HTR-8/SVneo (cell line): Measurements from ENCODE around the gene CFAP300.

Experiments
- DNase-seq: peaks from one replicate; pipeline ENCODE4 v3.0.0; 2011; ENCODE audit warnings: low spot score, mixed read lengths; ENCODE audit not compliant: insufficient read length
- FAIRE-seq: peaks from 2 replicates; lab custom pipeline; 2011; peaks lifted over from hg19 to GRCh38; lab: Jason Lieb, UNC

Gene CFAP300

DNA sequence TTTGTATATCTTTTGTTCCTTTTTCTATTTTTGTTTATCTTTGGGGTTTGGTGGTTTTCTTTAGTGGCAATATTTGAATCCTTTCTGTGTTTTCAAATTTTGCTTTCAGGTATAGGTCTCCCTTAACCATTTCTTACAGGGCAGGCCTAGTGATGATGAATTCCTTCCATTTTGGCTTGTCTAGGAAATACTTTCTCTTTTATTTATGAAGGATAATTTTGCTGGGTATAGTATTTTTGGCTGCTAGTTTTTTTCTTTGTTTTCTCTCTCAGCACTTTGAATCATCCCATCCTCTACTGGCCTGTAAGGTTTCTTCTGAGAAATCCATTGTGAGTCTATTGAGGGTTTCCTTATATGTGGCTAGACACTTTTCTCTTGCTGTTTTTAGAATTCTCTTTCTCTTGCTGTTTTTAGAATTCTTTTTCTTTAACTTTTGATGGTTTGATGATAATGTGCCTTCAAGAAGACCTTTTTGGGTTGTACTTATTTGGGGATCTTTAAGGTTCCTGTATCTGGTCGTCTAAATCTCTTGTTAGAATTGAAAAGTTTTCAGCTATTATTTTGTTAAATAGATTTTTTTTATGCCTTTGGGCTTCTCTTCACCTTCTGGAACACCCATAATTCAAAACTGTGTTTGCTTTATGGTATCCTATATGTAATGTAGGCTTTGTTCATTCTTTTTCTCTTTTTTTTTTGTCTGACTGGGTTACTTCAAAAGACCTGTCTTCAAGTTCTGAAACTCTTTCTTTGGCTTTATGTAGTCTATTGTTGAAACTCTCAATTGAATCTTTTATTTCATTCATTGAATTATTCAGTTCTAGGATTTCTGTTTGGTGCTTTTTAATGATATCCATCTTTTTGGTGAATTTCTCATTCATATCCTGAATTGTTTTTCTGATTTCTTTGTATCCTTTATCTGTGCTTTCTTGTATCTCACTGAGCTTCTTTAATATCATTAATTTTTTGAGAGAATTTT lies 24.5 kb downstream of the CFAP300 start:
- no peak for FAIRE-seq
- DNase-seq, result no peak

DNA sequence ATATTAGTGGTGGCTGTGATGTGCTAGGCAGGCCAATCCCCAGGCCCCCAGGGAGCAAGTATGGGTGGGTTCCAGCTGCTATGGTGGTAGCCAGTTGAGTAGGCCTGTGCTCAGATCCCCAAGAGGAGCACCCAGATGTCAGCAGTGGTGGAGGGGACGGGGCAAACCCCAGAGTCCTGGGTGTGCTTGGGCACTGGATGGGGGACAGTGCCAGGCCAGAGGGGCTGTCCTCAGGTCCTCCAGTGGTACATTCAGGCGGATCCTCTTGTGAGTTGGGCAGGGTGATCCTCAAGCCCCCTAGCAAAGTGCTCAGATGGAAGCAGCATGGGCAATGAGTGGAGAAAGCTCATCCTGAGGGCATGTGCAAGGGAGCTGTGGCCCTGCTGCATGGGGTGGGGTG lies 26.0 kb downstream of the CFAP300 start:
- no peak for DNase-seq
- peak; percentile 16 for FAIRE-seq

DNA sequence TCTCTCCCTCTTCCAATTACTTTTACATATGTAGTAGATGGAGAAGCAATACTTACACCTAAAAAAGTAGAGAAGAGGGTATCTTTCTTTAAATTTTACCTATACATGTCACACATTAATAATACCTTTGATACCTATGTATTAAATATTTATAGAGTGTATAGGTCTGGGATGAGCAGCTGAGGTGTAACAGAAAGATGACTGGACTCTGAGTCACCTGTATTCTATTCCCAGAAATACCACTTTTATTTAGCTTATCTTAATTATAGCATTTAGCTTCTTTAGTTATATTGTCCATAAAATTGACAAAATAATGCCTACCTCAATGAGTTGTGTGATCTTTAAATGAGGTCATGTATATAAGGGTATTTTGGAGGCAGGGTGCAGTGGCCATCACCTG lies 32.4 kb downstream of the CFAP300 start:
- DNase-seq (no peak), FAIRE-seq (no peak)

DNA sequence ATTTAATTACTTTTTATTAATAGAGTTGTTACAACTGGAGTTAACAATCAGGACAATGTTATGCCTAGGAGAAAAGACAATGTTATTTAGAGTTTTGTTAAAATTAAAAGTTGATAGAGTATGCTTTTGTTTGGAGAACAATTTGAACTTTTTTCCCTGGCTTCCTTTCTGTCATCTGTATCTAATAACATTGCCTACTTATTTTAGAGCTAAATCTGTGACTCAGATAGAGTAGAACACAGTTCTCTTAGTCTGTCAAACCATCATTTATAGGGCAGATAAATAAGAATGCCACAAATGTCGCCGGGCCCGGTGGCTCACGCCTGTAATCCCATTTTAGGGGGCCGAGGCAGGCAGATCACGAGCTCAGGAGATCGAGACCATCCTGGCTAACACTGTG lies 34.1 kb downstream of the CFAP300 start:
- FAIRE-seq (no peak), DNase-seq (no peak)

DNA sequence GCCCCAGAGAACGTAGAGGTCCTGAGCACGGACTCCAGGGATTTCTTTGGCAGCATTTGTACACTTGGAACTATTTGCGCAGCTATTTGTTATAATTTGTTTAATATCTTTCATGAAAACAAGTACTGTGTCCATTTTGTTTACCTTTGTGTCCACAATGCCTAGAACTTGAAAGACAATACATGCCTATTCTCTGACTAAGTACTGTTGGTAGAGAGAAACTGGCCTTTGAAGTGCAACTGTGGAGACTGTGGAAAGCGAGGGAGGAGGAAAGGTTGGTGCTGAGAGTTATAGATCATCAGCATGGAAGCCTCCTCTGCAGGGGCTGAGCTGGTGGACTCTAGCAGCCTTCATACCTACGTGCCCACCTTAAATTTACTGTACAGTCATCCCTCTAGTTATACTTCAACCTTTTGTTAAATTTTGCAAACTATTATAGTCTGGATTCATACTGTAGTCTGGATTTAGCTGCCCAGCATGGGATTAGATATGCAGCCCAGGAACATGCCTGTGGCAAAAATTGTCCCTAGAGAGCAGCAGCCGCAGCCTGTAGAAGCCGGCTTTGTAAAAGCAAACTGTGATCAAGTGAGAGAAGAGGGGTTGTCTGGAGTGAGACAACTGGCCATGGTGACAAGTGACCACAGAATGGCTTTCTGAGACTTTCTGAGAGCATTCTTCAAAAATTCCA lies 38.8 kb downstream of the CFAP300 start:
- DNase-seq (no peak), FAIRE-seq (peak; percentile 33)

DNA sequence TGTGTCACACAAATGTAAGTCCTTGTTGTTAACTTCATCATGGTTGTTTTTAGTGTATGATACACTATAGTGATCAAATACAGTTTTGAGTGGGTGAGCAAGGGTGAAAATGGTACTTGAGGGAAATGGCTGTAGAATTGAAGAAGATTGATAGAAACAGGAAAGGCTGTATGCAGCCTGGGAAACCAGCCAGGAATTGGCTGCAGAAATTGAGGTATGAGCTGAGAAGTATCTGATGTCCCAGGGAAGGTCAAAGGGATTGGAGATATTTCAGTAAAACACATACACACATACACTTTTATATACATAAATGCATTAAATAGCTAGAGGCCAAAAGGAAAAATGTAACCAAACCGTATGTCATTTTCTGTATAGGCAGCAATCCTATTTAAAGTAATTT lies 49.9 kb downstream of the CFAP300 start:
- DNase-seq, result no peak
- FAIRE-seq, result no peak

DNA sequence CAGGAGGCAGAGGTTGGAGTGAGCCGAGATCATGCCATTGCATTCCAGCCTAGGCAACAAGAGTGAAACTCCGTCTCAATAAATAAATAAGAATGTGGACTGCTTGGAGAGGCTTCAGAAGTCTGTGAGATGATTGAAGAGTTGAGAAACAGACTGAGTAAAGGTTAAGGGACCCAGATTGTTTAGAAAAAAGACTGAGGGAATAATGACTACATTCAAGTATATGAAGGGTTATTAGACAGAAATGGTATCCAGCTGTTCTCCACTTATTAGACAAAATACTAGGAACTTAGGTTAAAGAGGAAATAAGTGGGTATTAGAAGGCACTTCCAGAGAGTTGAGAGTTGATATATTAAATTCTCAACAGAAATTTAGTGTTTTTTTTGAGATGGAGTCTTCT lies 52.5 kb downstream of the CFAP300 start:
- no peak for FAIRE-seq

DNA sequence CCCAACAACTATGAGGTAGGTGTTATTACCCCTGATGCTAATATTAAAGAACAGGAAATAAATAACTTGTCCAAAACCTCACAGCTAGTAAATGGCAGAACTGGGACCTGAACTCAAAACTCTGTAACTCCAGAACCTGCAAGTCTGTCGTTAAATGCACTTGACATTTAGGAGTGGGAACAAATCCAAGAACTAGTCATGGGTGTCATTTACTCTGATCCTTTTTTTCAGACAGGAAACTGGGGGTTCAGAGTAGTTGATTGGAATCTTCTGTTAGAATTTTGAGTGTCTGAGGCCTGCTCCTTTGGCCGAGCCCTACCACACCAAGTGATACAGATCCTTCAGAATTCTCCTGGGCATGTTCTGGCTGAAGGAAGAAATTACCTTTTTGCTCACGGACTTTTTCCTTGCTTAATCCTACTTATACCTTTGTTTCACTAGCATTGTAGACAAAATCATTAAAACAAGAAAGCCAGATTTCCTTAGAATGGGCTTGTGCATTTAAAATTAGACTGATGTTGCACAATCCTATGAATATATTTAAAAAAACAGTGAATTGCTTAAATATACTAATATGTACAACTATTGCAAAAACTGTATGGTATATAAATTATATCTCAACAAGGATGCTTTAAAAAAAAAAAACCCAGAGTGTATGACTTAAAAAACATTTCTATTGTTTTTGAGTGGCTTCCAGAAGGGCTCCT lies 61.6 kb downstream of the CFAP300 start:
- DNase-seq, result no peak
- FAIRE-seq, result no peak

More for the DNA sequence above, 52.5 kb downstream of the CFAP300 start:
- DNase-seq, result no peak

DNA sequence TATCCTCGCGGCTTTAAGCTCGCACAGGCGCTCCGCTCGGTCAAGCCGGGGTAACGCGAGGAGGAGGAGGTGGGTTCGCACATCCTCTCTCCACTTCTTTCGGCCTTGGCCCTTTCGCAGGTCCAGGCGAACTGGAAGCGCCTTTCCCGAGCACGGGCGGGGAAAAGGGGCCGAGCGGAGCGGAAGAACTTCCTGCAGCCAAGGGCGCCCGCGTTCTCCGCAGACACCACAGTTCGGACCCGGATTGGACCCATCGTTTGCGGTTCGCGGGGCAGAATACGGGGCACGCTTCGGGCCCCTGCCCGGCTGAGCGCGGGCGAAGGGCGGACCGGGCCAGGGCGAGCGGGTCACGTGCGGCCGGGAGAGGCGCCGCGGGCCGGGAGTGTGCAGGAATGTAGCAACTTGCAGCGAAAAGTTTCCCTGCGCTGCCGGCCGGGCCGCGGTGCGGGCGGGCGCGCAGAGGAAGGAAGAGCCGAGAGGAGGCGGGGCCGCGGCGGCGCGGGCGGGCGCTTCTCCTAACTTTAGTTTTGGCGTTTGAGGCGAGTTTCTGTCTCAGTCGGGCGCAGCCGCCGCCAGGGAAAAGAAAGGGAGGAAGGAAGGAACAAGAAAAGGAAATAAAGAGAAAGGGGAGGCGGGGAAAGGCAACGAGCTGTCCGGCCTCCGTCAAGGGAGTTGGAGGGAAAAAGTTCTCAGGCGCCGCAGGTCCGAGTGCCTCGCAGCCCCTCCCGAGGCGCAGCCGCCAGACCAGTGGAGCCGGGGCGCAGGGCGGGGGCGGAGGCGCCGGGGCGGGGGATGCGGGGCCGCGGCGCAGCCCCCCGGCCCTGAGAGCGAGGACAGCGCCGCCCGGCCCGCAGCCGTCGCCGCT lies 62.9 kb downstream of the CFAP300 start, which contains the start of gene YAP1:
YAP1 (plus strand) TSS at position 552 of the 865 bp plus-strand sequence. CDS start 402 bp downstream, outside the sequence.
- FAIRE-seq, result no peak
- peak; percentile 82 for DNase-seq

DNA sequence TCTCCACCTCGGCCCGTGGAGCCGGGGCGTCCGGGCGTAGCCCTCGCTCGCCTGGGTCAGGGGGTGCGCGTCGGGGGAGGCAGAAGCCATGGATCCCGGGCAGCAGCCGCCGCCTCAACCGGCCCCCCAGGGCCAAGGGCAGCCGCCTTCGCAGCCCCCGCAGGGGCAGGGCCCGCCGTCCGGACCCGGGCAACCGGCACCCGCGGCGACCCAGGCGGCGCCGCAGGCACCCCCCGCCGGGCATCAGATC lies 63.4 kb downstream of the CFAP300 start:
- DNase-seq, result no peak
- FAIRE-seq, result no peak

DNA sequence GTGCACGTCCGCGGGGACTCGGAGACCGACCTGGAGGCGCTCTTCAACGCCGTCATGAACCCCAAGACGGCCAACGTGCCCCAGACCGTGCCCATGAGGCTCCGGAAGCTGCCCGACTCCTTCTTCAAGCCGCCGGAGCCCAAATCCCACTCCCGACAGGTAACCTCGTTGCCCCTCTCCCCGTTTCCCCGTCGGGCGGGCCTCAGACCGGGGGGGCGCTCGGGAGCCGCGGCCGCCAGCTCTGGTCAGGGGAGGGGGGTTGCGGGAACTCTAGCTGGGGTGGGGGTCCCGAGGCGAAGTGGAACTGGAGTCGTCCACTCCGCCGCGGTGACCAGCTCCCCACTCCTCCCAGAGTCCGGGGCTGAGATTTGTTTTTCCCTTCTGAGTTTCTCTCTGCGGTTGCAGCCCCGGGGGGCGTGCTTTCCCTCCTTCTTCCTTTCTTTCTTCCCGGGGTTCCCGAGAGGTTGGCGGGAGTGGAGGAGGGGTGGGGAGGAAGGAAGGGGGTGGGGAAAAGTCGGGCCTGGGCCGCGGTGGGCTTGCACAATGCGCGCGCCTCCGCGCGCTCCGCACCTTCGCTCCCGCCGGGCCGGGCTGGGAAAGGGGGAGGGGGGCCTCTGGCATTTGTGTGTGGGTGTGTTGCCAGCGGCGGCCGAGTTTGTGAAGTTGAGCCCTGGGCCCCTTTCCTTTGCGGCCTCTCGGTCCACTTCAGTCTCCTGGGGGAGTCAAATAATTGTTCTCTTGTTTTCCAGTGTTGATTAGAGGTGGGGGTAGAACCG lies 64.0 kb downstream of the CFAP300 start:
- FAIRE-seq (peak; percentile 99), DNase-seq (peak; percentile 91)

DNA sequence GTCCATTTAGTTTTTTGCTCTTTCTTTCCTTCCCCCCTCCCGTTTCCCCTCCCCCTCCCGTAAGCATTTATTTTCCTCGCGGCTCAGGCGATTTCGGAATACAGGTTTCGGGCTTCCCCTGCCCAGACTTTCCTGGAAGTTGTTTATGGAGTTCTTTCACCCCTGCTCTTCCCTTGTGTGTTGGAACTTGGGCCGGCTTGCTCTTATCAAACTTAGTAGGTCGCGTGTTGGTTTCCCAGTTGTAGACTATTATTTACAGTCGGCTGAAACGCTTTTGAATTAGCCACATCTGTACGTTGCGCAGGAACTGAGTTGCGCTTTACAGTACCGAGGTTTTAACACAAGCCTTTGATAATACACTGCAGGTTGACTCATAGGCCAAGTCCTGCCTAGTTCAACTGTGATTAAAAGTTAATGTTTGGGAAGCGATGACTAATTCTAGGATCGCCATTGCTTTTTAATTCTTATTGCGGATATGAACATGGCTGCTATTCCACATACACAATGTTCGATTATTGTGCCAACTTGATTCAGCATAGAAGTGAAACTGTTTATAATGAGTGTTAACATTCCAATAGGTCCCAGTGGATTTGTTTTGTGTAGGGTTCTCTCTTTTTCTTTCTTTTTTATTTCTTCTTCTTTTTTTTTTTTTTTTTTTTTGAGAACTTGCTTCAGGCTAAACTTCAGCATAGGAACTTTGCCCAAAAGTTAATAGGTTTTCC lies 64.7 kb downstream of the CFAP300 start:
- peak; percentile 74 for DNase-seq
- no peak for FAIRE-seq

DNA sequence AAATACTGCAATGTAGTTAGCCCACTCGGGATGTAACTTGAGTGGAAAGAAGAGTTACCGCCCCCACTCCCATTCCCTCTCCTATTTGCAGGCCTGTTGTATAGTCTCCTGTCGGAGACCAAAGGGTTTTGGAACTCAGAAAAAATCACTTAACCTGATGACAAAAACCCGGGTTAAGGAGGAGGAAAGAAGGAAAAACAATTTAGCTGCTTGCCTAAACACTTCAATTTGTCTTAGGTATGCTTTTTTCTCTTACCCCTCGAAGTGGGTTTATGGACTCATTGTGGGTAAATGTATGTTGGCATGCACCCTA lies 65.2 kb downstream of the CFAP300 start:
- no peak for DNase-seq
- peak; percentile 85 for FAIRE-seq

DNA sequence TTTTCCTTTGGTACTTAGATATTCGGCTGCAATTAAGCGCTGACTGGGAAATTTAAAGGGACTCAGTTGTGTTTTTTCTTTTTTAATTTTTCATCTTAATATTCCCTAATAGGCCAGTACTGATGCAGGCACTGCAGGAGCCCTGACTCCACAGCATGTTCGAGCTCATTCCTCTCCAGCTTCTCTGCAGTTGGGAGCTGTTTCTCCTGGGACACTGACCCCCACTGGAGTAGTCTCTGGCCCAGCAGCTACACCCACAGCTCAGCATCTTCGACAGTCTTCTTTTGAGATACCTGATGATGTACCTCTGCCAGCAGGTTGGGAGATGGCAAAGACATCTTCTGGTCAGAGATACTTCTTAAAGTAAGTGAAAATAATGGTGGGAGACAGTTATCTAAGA lies 66.8 kb downstream of the CFAP300 start:
- FAIRE-seq (peak; percentile 97), DNase-seq (no peak)

DNA sequence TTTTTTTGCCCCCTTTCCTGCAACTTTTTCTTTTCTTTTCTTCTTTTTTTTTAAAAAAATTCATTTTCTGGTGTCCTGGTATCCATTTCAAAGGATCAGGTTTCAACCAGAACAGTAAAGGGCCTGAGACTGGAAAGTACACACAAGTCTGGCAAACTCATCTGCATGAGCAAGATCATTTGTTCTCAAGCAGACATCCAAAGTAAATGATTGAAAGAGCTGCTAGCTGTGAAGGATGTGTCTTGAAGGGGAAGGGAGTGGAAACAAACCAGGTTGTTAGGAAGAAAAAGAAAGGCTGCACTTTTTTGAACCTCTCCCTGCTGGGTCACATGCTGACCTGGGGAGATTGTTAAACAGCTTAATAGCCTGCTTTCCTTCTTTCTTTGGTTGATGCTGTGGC lies 68.3 kb downstream of the CFAP300 start:
- FAIRE-seq, result peak; percentile 81

DNA sequence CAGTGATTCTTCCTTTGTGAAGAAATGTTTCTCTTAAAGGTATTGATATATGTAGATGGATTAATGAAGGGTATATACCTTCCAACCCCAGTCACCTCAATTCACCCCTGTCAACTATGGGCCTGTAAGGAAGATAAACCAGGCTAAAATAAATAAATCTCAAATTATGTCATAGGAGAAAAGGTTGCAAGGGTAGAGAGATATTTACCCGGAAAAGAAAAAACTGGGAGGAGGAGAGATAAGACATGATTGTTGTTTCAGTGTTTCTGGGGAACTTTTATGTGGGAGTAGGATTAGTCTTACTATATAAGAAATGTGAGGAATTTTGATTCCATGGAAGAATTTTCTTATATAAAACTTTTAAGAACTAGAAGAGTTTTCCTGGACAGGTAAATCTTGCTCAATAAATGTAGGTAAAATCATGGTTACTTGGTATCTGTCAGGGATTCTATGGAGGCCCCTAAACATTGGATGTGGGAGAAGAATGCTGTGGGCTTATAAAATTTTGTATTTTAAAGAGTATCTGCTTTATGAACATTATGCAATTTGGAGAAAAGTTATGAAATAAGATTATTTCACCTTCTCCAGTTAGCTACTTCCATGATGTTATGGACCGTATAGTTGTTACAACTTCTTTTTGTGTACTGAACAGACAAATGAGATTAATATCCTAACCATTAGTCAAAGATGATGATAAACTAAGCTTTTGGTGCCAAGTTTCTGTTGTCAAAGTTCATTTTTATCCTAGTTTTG lies 69.4 kb downstream of the CFAP300 start:
- DNase-seq (no peak), FAIRE-seq (peak; percentile 76)

More for the DNA sequence above, 68.3 kb downstream of the CFAP300 start:
- DNase-seq, result no peak

DNA sequence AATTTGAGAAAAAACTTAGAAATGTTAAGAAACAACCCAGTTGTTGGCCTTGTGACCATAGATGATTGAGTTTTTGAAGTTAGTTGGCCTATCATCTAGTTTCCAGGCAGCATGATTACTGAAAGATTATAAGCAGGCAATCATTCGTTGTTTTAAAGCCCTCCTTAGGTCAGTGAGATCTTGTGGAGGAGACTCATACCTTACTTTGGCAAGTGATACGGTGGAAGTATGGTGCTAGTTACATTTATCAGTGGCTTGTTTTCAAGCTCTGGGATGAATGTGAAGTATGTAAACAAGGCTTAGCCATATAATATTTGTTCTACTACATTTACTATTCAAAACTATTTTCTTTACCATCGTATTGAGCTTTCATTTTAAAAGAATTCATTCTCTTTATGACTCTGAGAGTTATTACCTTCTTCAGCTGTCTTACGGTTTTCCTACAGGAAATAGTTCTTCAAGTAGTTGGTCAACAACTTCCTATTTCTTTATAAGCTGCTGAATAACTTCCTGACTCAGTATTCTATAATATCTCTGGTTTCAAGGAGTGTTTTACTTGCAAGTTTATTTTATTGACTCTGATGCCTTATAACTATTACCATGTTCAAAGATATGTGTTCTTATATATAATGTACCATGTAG lies 70.4 kb downstream of the CFAP300 start:
- peak; percentile 76 for FAIRE-seq
- DNase-seq, result no peak

DNA sequence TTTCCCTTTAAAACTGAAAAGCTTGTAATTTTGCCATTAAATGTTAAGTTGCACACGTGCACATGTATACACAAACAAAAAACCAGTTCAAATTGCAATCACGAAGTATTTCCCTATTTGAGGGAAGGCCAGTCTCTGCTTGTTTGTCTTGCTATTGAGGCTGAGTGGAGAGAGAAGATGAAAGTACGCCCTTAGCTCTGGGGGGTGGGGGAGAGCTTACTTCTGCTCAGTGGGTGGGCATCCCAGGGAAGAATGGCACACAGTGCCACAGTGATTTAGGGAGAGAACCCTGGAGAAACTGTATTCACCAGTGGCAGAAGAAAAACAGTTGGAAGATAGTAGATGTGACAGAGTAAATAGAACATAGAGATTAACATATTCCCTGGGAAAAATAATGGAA lies 71.7 kb downstream of the CFAP300 start:
- FAIRE-seq, result peak; percentile 36

More for the DNA sequence above, 71.7 kb downstream of the CFAP300 start:
- DNase-seq, result no peak
